Effector CD8-positive, alpha-beta T cell (primary cell): Measurements from ENCODE around the gene ERVK3-1.
"Not testable (repeated sequence)": the region's sequence is repeated elsewhere in the genome, so short reads cannot be mapped to it uniquely, and the experiment has no call there.

Source experiments
- DNase-seq: peaks from one replicate; lab custom pipeline; 2025; lab: John Stamatoyannopoulos, UW
- total RNA-seq, 4 experiments: gene quantifications; one replicate each; lab custom pipeline; 2026; lab: John Stamatoyannopoulos, UW

Gene ERVK3-1
- 36.1 to 43.1 (median 40.3) reads per million in 4 experiments for total RNA-seq

DNA sequence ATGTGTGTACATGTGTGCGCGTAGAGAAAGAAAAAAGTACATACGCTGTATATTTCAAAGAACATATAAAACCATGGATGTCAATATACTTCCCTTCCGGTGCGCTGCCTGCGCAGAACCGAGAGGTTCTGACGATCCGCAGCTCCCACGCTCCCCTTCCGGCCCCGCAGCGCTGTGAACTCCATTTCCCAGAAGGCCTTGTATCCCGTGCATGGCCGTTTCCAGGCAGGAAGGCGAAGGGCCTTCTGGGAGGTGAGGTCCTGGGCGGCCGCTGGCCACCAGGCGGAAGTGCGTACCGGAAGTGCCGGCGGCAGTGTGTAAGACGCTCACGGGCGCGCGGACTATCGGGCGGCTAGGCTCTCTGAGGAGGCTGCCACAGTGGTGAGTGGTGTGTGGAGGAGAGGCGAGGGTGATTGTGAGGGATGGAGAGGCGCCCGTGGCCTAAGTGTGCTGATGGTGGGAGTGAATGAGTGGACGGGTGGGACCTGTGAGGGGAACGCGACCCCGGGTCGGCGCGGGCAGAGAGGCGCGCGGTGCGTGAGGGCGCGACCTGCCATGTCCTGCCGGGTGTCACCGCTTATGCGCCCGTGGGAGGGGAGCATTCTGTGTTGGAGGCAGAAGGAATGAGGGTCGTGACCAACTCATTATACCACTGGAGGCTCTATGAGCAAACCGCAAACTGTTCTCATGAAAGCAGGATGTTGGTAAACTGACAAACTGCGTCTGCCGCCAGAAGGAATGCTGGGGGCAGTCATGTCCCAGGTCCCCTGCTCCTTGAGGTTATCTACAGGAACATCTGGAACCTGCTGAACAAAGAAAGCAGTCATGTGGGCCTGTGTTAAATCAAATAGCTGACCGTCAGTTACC, at the start of gene ERVK3-1:
ERVK3-1 (plus strand) TSS at position 313 of the 867 bp plus-strand sequence. CDS start 6,792 bp downstream, outside the sequence.
- peak; percentile 87 for DNase-seq

GRCh38 chr19:58258259-58258658, 46.9 kb upstream of the ERVK3-1 start:
- DNase-seq = not testable (repeated sequence)

DNA sequence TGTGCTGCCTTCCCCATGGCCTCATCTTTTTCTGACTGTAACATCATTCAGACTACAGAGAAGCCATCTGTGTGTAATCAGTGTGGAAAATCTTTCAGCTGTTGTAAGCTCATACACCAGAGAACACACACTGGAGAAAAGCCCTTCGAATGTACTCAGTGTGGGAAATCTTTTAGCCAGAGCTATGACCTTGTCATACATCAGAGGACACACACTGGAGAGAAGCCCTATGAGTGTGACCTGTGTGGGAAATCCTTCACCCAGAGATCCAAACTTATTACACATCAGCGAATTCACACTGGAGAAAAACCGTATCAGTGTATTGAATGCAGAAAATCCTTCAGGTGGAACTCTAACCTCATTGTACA, 43.6 kb upstream of the ERVK3-1 start:
- no peak for DNase-seq

DNA sequence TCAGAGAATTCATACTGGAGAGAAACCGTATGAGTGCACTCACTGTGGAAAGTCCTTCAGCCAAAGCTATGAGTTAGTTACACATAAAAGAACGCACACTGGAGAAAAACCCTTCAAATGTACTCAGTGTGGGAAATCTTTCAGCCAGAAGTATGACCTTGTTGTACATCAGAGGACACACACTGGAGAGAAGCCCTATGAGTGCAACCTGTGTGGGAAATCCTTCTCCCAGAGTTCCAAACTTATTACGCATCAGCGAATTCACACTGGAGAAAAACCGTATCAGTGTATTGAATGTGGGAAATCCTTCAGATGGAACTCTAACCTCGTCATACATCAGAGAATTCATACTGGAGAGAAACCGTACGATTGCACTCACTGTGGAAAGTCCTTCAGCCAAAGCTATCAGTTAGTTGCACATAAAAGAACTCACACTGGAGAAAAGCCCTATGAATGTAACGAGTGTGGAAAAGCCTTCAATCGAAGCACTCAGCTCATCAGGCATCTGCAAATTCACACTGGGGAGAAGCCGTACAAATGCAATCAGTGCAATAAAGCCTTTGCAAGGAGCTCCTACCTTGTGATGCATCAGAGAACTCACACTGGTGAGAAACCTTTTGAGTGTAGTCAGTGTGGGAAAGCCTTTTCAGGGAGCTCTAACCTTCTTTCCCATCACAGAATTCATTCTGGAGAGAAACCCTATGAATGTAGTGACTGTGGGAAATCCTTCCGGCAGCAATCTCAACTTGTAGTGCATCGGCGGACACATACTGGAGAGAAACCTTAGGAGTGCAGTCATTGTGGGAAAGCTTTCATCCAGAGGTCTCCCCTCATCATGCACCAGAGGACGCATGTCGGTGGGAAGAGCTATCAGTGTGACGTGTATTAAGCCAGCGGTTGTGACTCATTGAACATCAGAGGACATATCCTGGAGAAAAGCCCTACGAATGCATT, 42.9 kb upstream of the ERVK3-1 start:
- DNase-seq = no peak

DNA sequence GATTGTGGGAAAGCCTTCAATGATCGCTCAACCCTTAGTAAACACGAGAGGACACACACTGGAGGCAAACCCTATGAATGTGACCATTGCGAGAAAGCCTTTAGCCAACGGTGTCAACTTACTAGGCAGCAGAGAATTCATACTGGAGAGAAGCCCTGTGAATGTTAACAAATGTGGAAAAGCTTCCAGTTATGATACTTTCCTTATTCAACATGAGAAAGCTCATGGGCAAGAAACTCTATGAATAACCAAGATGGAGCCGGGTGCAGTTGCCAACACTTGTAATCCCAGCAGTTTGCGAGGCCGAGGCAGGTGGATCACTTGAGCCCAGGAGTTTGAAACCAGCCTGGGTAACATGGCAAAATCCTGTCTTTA, 42.3 kb upstream of the ERVK3-1 start:
- no peak for DNase-seq

- no peak for DNase-seq
Observed at GRCh38 chr19:58265100-58265499, 40.1 kb upstream of the ERVK3-1 start.

GRCh38 chr19:58268344-58268743, 36.8 kb upstream of the ERVK3-1 start:
- DNase-seq = no peak

DNA sequence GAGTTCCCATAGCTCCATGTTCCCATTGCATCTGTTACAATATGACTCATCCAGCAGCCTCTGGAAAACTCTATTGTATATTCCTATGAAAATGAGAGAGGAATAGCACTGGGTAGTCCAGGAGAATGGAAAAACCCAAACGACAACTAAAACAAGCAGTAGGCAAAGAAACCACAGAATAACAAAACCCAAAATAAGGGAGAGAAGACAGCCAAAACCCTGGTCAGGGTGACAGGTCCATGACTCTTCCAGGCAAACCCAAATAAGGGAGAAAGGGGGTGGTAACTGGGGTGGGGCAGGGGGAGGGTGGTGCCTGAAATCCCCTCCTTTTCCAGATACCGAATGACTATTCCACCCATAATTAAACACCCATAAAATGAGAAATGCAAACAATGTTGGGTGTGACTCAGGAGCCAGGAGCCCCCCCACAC, 30.4 kb upstream of the ERVK3-1 start:
- no peak for DNase-seq

GRCh38 chr19:58275564-58275963, 29.6 kb upstream of the ERVK3-1 start:
- DNase-seq = no peak

DNA sequence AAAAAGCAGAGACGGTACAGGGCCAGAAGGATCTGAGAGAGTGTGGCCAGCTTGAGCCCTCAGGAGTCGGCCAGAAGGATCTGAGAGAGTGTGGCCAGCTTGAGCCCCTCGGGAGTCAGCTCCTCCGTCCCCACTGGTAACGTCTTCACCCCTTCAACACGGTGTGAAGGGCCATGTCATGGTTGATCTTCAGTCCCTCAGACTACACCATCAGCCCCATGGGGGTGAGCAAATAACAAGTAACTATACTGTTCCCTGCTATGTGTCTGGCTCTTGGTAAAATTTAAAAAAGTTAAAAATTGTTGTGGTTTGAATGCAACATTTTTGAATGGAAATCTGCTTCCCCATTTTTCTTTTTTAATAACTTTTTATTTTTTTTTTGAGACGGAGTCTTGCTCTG, 28.0 kb upstream of the ERVK3-1 start:
- no peak for DNase-seq

- no peak for DNase-seq
Observed at GRCh38 chr19:58277748-58278540, 27.2 kb upstream of the ERVK3-1 start.

DNA sequence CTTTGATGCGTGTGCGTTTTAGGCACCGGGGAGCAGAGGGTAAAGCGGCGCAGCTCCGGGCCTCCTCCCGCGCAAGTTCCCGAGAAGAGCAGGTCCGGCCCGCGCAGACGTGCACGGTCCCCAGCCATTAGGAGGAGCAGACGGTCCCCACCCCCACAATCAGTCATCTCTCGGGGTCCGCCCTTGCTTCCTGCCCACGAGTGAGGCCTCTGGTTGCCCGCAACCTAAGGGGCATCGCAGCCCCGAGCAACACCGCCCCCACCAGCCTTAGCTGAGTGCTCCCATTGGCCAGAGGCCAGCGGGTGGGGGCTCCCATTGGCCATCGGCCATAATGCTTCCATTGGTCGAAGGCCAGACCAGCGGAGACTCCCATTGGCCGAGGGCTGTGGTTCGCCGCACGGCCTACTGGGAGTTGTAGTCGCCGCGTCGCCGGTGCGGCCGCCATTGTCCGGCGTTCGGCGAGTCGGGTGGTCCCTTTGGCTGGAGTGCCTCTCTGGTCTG, 26.6 kb upstream of the ERVK3-1 start, which contains the start of gene ZNF8:
ZNF8 (plus strand) TSS at position 415 of the 501 bp plus-strand sequence. CDS start 127 bp downstream, outside the sequence.
- peak; percentile 96 for DNase-seq

DNA sequence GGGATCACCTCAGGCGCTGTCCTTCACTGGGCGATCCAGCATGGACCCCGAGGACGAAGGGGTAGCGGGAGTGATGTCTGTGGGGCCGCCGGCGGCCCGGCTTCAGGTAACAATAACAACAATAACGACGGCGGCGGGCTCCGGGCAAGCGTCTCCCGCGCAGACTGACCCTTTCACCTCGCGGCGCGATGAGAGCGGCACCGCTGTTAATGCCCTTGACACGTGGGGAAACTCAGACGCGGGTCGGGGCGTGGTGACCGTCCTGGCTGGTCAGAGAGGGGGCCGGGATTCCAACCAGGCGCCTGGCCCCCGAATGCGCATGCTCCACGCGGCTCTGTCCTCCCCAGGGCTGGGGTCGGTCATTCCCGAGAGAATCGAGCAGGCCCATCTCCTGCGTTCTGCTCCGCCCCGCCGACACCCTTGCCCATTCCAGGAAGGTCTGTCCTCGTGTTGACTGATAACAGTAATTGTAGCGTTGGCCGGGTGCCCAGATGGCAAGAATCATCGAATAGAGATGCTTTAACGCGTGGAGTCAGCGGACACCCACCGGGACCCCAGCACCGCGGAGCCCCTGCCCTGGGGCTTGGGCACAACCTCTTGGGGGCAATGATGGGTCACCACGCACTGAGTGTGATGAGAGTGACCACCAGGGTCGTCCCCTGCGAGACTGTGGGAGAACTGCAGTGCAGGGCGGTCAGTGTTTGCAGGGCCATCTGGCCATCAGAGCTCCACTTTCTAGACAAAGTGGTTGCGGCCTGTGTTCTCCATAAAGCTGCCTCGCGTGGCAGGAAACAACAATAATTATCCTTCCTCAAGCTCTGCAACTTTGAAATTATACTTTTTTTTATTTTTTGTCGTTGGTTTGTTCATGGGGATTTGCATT, 25.9 kb upstream of the ERVK3-1 start:
- DNase-seq = peak; percentile 38

GRCh38 chr19:58279925-58280316, 25.3 kb upstream of the ERVK3-1 start:
- DNase-seq = no peak

GRCh38 chr19:58284199-58284598, 21.0 kb upstream of the ERVK3-1 start:
- no peak for DNase-seq

DNA sequence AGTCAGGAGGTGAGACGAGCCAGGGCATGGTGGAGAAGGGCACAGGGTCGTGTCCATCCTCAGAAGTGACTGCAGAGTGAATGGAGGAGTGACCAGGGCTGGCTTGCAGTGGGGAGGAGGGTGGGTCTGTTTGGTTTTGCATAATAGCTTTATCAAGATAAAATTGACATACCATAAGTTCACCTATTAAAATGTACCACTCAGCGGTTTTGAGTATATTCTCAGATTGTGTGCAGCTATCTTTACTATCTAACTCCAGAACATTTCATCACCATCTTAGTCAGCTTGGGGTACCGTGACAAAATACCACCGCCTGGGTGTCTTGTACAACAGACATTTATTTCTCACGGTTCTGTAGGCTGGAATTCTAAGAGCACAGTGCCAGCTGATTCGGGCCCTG, 13.2 kb upstream of the ERVK3-1 start:
- DNase-seq = no peak

GRCh38 chr19:58294743-58295374, 10.3 kb upstream of the ERVK3-1 start:
- DNase-seq = no peak

DNA sequence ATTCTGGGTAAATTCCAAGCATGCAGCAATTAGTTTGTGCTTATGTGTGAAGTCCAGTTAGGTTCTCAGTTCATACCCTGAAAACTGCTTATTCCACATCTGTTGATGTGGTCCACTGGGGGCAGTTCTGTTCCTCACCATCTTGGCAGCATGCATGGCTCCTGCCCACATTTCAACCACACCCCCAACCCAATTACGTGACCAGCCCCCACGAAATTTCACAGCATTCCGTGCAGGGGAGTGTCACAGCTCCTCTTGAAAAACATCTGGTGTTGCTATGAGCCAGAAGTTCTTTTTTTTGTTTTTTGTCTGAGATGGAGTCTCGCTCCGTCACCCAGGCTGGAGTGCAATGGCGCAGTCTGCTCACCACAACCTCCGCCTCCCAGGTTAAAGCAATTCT, 9.1 kb upstream of the ERVK3-1 start:
- no peak for DNase-seq

- no peak for DNase-seq
Observed at GRCh38 chr19:58300620-58301019, 4.6 kb upstream of the ERVK3-1 start.

GRCh38 chr19:58304255-58304654, 922 bp upstream of the ERVK3-1 start:
- no peak for DNase-seq
